Subcutaneous adipose tissue (tissue), 4 donors: ENCODE data around the gene SLC25A30. TPM values are rescaled to one million over a fixed set of nuclear protein-coding genes. Genes with fewer than 3 reads are reported as not detected.

Experiments used
- total RNA-seq, 4 donors: library from RNA; depleted of rRNA; stranded (reverse); fragments of >200 nt; gene quantifications; one replicate each; pipeline ENCODE4 v1.1.0, GENCODE V29; 2016
- TF ChIP-seq, protein P1 (sequence below): fragments of 450-650 bp; IDR thresholded peaks from one replicate; pipeline ENCODE4 v1.5.1; 2016; ENCODE audit warnings: low read depth, mild to moderate bottlenecking, control low read depth, antibody characterized with exemption, moderate library complexity

SLC25A30 gene
- total RNA-seq, 4 donors from 2014 or later = 13.1 to 29.2 (median 15.8) TPM

DNA sequence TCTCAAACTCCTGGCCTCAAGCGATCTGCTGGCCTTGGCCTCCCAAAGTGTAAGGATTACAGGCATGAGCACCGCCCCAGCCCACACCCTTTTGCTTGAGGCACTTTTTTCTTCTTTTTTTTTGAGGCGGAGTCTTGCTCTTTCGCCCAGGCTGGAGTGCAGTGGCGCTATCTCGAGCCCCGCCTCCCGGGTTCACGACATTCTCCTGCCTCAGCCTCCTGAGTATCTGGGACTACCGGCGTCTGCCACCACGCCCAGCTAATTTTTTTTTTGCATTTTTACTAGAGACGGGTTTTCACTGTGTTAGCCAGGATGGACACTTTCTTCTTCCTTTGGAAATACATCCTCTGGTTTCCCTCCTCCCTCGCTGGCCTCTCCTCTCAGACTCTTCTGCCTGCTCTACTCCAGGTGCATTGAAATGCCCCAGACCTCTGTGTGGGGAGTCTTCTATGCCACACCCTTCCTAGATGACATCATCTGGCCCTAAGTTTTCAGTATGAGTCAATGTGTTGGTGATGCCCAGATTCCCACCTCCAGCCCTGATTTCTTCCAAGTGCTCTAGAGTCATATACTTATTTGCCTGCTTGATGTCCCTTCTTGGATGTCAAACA lies 56.5 kb downstream of the SLC25A30 start:
- TF ChIP-seq, protein P1, sequence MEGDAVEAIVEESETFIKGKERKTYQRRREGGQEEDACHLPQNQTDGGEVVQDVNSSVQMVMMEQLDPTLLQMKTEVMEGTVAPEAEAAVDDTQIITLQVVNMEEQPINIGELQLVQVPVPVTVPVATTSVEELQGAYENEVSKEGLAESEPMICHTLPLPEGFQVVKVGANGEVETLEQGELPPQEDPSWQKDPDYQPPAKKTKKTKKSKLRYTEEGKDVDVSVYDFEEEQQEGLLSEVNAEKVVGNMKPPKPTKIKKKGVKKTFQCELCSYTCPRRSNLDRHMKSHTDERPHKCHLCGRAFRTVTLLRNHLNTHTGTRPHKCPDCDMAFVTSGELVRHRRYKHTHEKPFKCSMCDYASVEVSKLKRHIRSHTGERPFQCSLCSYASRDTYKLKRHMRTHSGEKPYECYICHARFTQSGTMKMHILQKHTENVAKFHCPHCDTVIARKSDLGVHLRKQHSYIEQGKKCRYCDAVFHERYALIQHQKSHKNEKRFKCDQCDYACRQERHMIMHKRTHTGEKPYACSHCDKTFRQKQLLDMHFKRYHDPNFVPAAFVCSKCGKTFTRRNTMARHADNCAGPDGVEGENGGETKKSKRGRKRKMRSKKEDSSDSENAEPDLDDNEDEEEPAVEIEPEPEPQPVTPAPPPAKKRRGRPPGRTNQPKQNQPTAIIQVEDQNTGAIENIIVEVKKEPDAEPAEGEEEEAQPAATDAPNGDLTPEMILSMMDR = no peak

DNA sequence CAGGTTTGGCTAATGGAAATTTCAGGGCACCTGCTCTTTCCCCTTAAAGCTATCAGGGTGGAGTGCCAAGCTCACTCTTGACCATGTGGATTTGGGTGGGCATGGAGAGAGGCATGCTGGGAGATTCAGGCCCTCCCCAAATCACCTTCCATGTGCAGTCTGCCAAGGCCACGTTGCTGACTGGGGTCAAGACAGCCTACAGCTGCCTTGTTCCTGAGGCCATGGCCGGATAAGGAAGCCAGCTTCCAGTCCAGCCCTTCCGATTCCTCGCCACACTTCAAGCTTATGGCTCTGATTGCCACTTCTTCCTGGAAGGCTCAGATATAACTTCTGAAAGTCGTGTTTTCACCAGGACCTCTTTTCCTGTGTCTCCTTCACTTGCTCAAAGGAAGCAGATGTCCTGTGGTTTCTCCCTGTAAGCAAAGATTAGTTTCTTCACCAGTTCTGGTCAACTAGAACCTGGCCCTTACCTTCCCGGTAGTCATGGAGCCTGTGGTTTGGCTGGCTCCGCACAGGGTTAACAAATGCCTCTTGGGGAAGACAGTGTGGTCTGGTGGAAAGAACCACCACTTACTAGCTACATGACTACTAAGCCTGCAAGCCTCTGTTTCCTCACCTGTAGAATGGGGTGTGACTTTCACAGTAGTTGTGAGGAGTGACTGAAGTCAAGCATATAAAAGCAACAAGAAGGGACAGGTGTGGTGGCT lies 61.1 kb downstream of the SLC25A30 start:
- TF ChIP-seq, protein P1 = no peak

DNA sequence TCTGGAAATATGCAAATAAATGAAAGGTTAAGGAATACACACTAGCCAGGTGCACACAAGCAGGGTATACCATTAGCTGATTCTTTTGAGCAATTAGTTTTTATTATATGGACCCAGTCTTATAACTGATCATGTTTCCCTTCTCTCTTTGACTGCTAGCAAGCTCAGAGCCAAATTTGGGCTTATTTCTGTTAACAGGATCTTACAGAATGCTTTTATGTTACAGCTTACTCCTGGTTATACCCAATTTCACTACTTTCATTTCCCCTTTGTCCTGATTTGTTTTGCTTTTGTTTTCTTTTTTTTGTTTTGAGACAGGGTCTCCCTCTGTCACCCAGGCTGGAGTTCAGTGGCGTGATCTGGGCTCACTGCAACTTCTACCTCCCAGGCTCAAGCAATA lies 64.3 kb downstream of the SLC25A30 start:
- TF ChIP-seq, protein P1 = no peak

DNA sequence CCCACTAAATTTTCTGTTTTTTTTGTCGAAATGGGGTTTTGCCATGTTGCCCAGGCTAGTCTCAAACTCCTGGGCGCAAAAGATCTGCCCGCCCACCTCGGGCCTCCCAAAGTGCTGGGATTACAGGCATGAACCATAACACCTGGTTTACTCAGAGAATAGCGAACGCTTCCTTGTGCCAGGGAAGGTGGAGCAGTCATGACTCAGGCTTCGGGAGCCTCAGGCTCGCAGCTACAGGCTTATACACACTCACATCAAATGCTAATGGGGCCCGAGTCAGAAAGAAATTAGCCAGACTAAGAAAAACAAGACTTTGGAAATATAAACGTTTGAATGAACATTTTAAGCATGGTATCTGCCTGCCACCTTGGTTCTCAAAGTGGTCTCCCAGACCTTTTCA lies 66.1 kb downstream of the SLC25A30 start:
- TF ChIP-seq, protein P1 = no peak

DNA sequence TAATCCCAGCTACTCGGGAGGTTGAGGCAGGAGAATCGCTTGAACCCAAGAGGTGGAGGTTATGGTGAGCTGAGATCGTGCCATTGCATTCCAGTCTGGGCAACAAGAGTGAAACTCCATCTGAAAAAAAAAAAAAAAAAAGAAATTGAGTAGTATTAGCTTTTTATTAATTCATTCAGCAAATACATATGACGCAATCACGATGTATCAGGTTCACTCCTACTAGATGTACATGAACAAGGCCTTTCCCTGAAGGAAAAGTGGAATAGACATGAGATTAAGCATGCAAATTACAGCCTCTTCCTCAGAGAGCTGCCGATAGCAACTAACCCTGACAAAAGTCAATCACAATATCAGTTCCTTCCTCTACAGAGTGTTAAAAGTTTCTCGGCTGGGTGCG lies 68.0 kb downstream of the SLC25A30 start:
- TF ChIP-seq, protein P1 = no peak

DNA sequence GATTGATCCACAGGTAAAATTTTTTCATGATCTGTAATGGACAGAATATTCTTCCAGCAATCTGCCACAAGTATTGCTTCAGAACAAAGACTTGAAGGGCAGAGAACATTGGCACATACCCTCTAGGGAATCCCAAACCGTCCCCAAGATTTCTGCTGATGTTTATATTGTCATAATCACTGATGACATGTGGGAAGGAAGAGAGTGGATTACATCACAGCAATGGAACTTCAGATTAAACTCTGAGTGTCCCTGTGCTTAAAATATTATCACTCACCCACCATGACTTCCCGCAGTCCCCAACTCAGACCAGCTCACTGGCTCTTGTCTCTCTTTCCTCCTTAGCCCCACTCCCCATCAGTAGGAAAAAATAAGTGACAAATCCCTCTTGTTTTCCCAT lies 68.7 kb downstream of the SLC25A30 start:
- TF ChIP-seq, protein P1 = no peak

Other genes with a start within 250 kb of the SLC25A30 start
- not detected for gene KCTD4, start 217.3 kb downstream of the SLC25A30 start, total RNA-seq
- 1,000 to 10,000 TPM; 4,074 to 4,420 (median 4,249) TPM for gene TPT1, start 77.2 kb downstream of the SLC25A30 start, total RNA-seq
- 10 to 100 TPM; 19.0 to 32.1 (median 26.7) TPM for gene COG3, start 46.6 kb upstream of the SLC25A30 start, total RNA-seq
- gene ERICH6B, start 197.4 kb upstream of the SLC25A30 start, total RNA-seq = not detected